ENCODE measurements around the gene SPPL2A.

Gene SPPL2A

GRCh38 chr15:50790778-50791453 is 25.4 kb upstream of the SPPL2A start:
- H2AFZ ChIP-seq (ENCODE audit: low read depth, low read length) = peak overlapping the region; percentile 37
- H3K27me3 ChIP-seq (ENCODE audit: insufficient read depth, low read length) = no peaks in the 10 kb centered on the region
- H3K9me3 ChIP-seq (ENCODE audit: low read length) = no peaks in the 10 kb centered on the region
- no peaks in the 10 kb centered on the region for H3K36me3 ChIP-seq (ENCODE audit: insufficient read depth, low read length)
- no peak overlapping the region for H3K4me3 ChIP-seq (ENCODE audit: low read length)
- H3K4me1 ChIP-seq (ENCODE audit: insufficient read depth, low read length) = no peaks in the 10 kb centered on the region

DNA sequence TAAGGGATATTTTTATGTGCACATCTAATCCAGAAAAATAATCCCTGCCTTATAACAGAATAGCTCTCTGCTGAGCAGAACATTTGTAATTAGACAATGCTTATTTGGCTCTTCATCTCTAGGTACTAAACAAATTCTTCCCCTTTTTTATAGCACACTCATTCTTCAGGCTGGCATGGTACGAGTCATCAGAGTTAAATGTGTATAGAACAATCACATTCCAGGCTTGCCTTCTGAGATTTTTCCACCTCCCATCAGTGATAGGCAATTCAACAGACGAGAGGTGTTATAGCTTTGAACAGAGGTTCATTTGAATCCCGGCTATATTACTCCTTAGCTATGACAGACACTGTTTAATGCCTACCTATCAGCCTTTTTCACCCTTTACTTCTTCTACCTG is 21.4 kb upstream of the SPPL2A start:
- no peaks in the 10 kb centered on the region for H3K4me1 ChIP-seq (ENCODE audit: insufficient read depth, low read length)
- no peaks in the 10 kb centered on the region for H3K36me3 ChIP-seq (ENCODE audit: insufficient read depth, low read length)
- H2AFZ ChIP-seq (ENCODE audit: low read depth, low read length) = no peak overlapping the region
- H3K4me3 ChIP-seq (ENCODE audit: low read length) = no peak overlapping the region
- H3K27me3 ChIP-seq (ENCODE audit: insufficient read depth, low read length) = no peaks in the 10 kb centered on the region
- H3K9me3 ChIP-seq (ENCODE audit: low read length) = no peaks in the 10 kb centered on the region

GRCh38 chr15:50786438-50786837 is 20.9 kb upstream of the SPPL2A start:
- Histone ChIP-seq H3K4me3 (ENCODE audit: low read length) (no peak overlapping the region), H3K9me3 (ENCODE audit: low read length) (no peaks in the 10 kb centered on the region), H2AFZ (ENCODE audit: low read depth, low read length) (no peak overlapping the region), H3K36me3 (ENCODE audit: insufficient read depth, low read length) (no peaks in the 10 kb centered on the region), H3K27me3 (ENCODE audit: insufficient read depth, low read length) (no peaks in the 10 kb centered on the region), H3K4me1 (ENCODE audit: insufficient read depth, low read length) (no peaks in the 10 kb centered on the region)

GRCh38 chr15:50783895-50784294 is 18.4 kb upstream of the SPPL2A start:
- no peaks in the 10 kb centered on the region for H3K27me3 ChIP-seq (ENCODE audit: insufficient read depth, low read length)
- H3K9me3 ChIP-seq (ENCODE audit: low read length) = no peaks in the 10 kb centered on the region
- no peaks in the 10 kb centered on the region for H3K4me1 ChIP-seq (ENCODE audit: insufficient read depth, low read length)

GRCh38 chr15:50783411-50783810 is 17.9 kb upstream of the SPPL2A start:
- Histone ChIP-seq H3K4me1 (ENCODE audit: insufficient read depth, low read length) (no peaks in the 10 kb centered on the region), H2AFZ (ENCODE audit: low read depth, low read length) (no peak overlapping the region), H3K9me3 (ENCODE audit: low read length) (no peaks in the 10 kb centered on the region), H3K27me3 (ENCODE audit: insufficient read depth, low read length) (no peaks in the 10 kb centered on the region), H3K4me3 (ENCODE audit: low read length) (no peak overlapping the region), H3K36me3 (ENCODE audit: insufficient read depth, low read length) (no peaks in the 10 kb centered on the region)

More at GRCh38 chr15:50783895-50784294, 18.4 kb upstream of the SPPL2A start:
- Histone ChIP-seq H3K4me3 (ENCODE audit: low read length) (no peak overlapping the region), H2AFZ (ENCODE audit: low read depth, low read length) (no peak overlapping the region), H3K36me3 (ENCODE audit: insufficient read depth, low read length) (no peaks in the 10 kb centered on the region)

GRCh38 chr15:50778086-50778485 is 12.6 kb upstream of the SPPL2A start:
- H3K9me3 ChIP-seq (ENCODE audit: low read length) = no peaks in the 10 kb centered on the region
- H3K4me3 ChIP-seq (ENCODE audit: low read length) = no peak overlapping the region
- H3K4me1 ChIP-seq (ENCODE audit: insufficient read depth, low read length) = no peaks in the 10 kb centered on the region
- H2AFZ ChIP-seq (ENCODE audit: low read depth, low read length) = no peak overlapping the region
- H3K27me3 ChIP-seq (ENCODE audit: insufficient read depth, low read length) = no peaks in the 10 kb centered on the region
- H3K36me3 ChIP-seq (ENCODE audit: insufficient read depth, low read length) = no peaks in the 10 kb centered on the region

- H3K27me3 ChIP-seq (ENCODE audit: insufficient read depth, low read length) = no peaks in the 10 kb centered on the region
- no peak overlapping the region for H2AFZ ChIP-seq (ENCODE audit: low read depth, low read length)
- no peak overlapping the region for H3K4me3 ChIP-seq (ENCODE audit: low read length)
Measured at GRCh38 chr15:50777042-50777441, 11.5 kb upstream of the SPPL2A start.

GRCh38 chr15:50774450-50774849 is 8.9 kb upstream of the SPPL2A start:
- no peaks in the 10 kb centered on the region for H3K27me3 ChIP-seq (ENCODE audit: insufficient read depth, low read length)
- no peak overlapping the region for H2AFZ ChIP-seq (ENCODE audit: low read depth, low read length)
- H3K9me3 ChIP-seq (ENCODE audit: low read length) = no peaks in the 10 kb centered on the region
- H3K4me3 ChIP-seq (ENCODE audit: low read length) = no peak overlapping the region
- H3K36me3 ChIP-seq (ENCODE audit: insufficient read depth, low read length) = no peaks in the 10 kb centered on the region
- no peaks in the 10 kb centered on the region for H3K4me1 ChIP-seq (ENCODE audit: insufficient read depth, low read length)

More at GRCh38 chr15:50777042-50777441, 11.5 kb upstream of the SPPL2A start:
- H3K36me3 ChIP-seq (ENCODE audit: insufficient read depth, low read length) = no peaks in the 10 kb centered on the region
- no peaks in the 10 kb centered on the region for H3K4me1 ChIP-seq (ENCODE audit: insufficient read depth, low read length)
- no peaks in the 10 kb centered on the region for H3K9me3 ChIP-seq (ENCODE audit: low read length)

- Histone ChIP-seq H3K4me3 (ENCODE audit: low read length) (no peak overlapping the region), H3K4me1 (ENCODE audit: insufficient read depth, low read length) (no peaks in the 10 kb centered on the region), H2AFZ (ENCODE audit: low read depth, low read length) (no peak overlapping the region), H3K9me3 (ENCODE audit: low read length) (no peaks in the 10 kb centered on the region), H3K36me3 (ENCODE audit: insufficient read depth, low read length) (no peaks in the 10 kb centered on the region), H3K27me3 (ENCODE audit: insufficient read depth, low read length) (no peaks in the 10 kb centered on the region)
Measured at GRCh38 chr15:50773389-50773788, 7.9 kb upstream of the SPPL2A start.

DNA sequence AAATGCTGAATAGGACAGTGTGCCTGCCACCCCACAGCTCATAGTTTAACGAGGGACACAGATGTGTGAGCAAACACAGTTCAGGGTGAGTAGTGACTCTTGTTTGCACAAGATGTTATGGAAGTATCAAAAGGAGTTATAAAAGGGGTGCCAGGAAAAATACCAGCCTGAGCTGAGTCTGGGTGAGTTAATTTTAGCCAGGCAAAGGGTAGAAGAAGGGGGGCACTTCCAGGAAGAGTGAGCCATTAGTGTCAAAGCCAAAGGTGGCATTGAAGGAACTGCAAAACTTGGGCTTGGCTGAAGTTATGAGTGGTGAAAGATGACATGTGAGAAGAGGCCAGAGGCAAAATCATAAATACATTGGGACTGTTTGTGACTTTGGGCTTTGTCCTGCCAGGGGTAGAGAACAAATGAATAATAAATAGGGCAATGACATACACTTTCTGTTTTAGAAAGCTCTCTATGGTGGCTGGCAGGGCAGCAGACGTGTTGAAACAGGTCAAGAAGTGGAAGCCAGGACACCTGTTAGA is 1.9 kb upstream of the SPPL2A start:
- H2AFZ ChIP-seq (ENCODE audit: low read depth, low read length) = no peak overlapping the region

DNA sequence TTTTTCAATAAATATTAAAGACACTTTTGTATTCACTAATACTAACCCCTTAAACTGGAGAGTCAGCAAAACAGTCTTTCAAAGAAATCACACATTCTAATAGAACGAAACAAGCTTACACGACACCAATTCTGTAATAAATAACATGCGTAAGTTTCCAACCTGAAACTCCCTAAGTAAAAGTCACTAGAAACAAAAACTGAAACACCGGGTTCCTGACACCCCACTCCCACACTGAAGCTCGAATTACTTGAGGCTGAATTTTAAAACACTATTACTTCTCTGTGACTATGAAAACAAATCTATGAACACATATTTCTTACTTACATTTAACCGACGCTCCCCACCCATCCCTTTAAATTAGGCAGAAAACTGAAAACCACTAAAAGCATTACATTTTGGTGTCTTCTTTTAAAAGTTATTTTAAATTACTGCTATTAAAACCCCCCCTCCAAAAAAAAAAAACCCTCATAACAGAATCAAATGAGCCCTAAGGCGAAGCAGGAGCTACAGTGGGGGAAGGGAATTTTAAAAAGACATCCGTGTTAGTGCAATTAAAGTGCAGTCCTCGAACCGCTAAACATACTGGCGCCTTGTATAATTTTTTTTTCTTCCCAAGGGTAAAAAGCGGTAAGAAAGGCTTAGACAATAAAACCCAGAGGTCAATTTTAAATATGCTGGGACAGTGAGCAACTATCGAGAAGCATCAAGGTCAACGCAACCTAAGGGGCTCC is 878 bp downstream of the SPPL2A start:
- no peaks in the 10 kb centered on the region for H3K9me3 ChIP-seq (ENCODE audit: low read length)
- H2AFZ ChIP-seq (ENCODE audit: low read depth, low read length) = peak overlapping the region; percentile 95
- no peaks in the 10 kb centered on the region for H3K36me3 ChIP-seq (ENCODE audit: insufficient read depth, low read length)
- no peaks in the 10 kb centered on the region for H3K27me3 ChIP-seq (ENCODE audit: insufficient read depth, low read length)
- H3K4me3 ChIP-seq (ENCODE audit: low read length) = peak overlapping the region; percentile 75
- H3K4me1 ChIP-seq (ENCODE audit: insufficient read depth, low read length) = peaks cover 7% of the 10 kb centered on the region

More for the DNA sequence above, 1.9 kb upstream of the SPPL2A start:
- H3K36me3 ChIP-seq (ENCODE audit: insufficient read depth, low read length) = no peaks in the 10 kb centered on the region
- no peaks in the 10 kb centered on the region for H3K27me3 ChIP-seq (ENCODE audit: insufficient read depth, low read length)
- no peaks in the 10 kb centered on the region for H3K9me3 ChIP-seq (ENCODE audit: low read length)
- H3K4me1 ChIP-seq (ENCODE audit: insufficient read depth, low read length) = peaks cover 7% of the 10 kb centered on the region
- no peak overlapping the region for H3K4me3 ChIP-seq (ENCODE audit: low read length)

DNA sequence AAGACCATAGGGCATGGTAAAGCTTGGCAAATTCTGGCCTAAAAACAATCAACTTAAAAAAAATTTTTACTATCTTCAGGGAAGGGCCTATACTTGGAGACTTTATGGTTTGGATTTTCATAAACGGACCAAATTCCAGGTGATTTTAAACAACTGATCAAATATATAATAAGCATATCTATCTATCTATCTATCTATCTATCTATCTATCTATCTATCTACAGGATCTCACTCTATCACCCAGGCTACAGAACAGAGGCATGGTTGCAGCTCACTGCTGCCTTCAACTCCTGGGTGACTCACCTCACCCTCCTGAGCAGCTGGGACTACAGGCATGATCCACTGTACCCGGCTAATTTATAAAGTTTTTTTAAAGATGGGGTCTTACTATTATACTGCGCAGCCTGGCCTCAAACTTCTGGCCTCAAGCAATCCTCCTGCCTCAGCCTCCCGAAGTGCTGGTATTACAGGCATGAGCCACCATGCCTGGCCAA is 6.7 kb downstream of the SPPL2A start:
- Histone ChIP-seq H3K9me3 (ENCODE audit: low read length) (no peaks in the 10 kb centered on the region), H2AFZ (ENCODE audit: low read depth, low read length) (no peak overlapping the region), H3K4me3 (ENCODE audit: low read length) (no peak overlapping the region), H3K4me1 (ENCODE audit: insufficient read depth, low read length) (peaks cover under 1% of the 10 kb centered on the region), H3K27me3 (ENCODE audit: insufficient read depth, low read length) (no peaks in the 10 kb centered on the region), H3K36me3 (ENCODE audit: insufficient read depth, low read length) (no peaks in the 10 kb centered on the region)

GRCh38 chr15:50753463-50753862 is 12.0 kb downstream of the SPPL2A start:
- no peaks in the 10 kb centered on the region for H3K9me3 ChIP-seq (ENCODE audit: low read length)
- no peaks in the 10 kb centered on the region for H3K36me3 ChIP-seq (ENCODE audit: insufficient read depth, low read length)
- H3K4me3 ChIP-seq (ENCODE audit: low read length) = no peak overlapping the region
- no peaks in the 10 kb centered on the region for H3K4me1 ChIP-seq (ENCODE audit: insufficient read depth, low read length)
- no peak overlapping the region for H2AFZ ChIP-seq (ENCODE audit: low read depth, low read length)
- H3K27me3 ChIP-seq (ENCODE audit: insufficient read depth, low read length) = no peaks in the 10 kb centered on the region

All from neuron (in vitro differentiated cells).